NCI-H2029 treated with DMSO at 0.1 percent for 48 hours (cell line): ENCODE data around the gene EMCN.
"Not testable (repeated sequence)": the region's sequence is repeated elsewhere in the genome, so short reads cannot be mapped to it uniquely, and the experiment has no call there.

Source experiments
- DNase-seq: peaks from one replicate; lab custom pipeline; 2025; lab: John Stamatoyannopoulos, UW

The EMCN gene

GRCh38 chr4:100517864-100518341, at the start of gene EMCN:
EMCN (minus strand) TSS chr4:100518022; CDS start chr4:100517914, 108 bp downstream.
- DNase-seq = no peak

- no peak for DNase-seq
These were observed 48.6 kb upstream of the EMCN start for GRCh38 chr4:100566396-100566795.

- no peak for DNase-seq
These were observed 39.5 kb upstream of the EMCN start for GRCh38 chr4:100557306-100557705.

GRCh38 chr4:100555611-100556337, 38.0 kb upstream of the EMCN start:
- no peak for DNase-seq

- no peak for DNase-seq
These were observed 30.4 kb upstream of the EMCN start for GRCh38 chr4:100548200-100548560.

GRCh38 chr4:100547541-100548199, 29.8 kb upstream of the EMCN start:
- DNase-seq = no peak

GRCh38 chr4:100545427-100545826, 27.6 kb upstream of the EMCN start:
- DNase-seq = no peak

- DNase-seq = no peak
These were observed 22.3 kb upstream of the EMCN start for GRCh38 chr4:100540131-100540530.

- DNase-seq = no peak
These were observed 21.9 kb upstream of the EMCN start for GRCh38 chr4:100539706-100540105.

GRCh38 chr4:100533741-100534140, 15.9 kb upstream of the EMCN start:
- no peak for DNase-seq

GRCh38 chr4:100530161-100530560, 12.3 kb upstream of the EMCN start:
- not testable (repeated sequence) for DNase-seq

GRCh38 chr4:100525686-100526085, 7.9 kb upstream of the EMCN start:
- no peak for DNase-seq

- no peak for DNase-seq
These were observed 1.4 kb upstream of the EMCN start for GRCh38 chr4:100519205-100519604.

- DNase-seq = no peak
These were observed 1.6 kb downstream of the EMCN start for GRCh38 chr4:100516225-100516624.

GRCh38 chr4:100511896-100512295, 5.9 kb downstream of the EMCN start:
- no peak for DNase-seq

GRCh38 chr4:100510551-100510950, 7.3 kb downstream of the EMCN start:
- DNase-seq = no peak

GRCh38 chr4:100509386-100509785, 8.4 kb downstream of the EMCN start:
- no peak for DNase-seq

- DNase-seq = no peak
These were observed 9.1 kb downstream of the EMCN start for GRCh38 chr4:100508691-100509090.

- no peak for DNase-seq
These were observed 13.5 kb downstream of the EMCN start for GRCh38 chr4:100504086-100504874.

- no peak for DNase-seq
These were observed 20.0 kb downstream of the EMCN start for GRCh38 chr4:100497791-100498190.

GRCh38 chr4:100495074-100495473, 22.7 kb downstream of the EMCN start:
- DNase-seq = no peak

- DNase-seq = no peak
These were observed 23.7 kb downstream of the EMCN start for GRCh38 chr4:100494166-100494565.

- DNase-seq = no peak
These were observed 24.1 kb downstream of the EMCN start for GRCh38 chr4:100493756-100494155.
